Raji (cell line): ENCODE results near the gene ITGA7.

Experiments
- POLR2A ChIP-seq: IDR thresholded peaks from 2 replicates; pipeline ENCODE4 v1.6.1; 2011; ENCODE audit warnings: low read depth, low read length, control low read depth; ENCODE audit not compliant: insufficient read depth

ITGA7 gene

DNA sequence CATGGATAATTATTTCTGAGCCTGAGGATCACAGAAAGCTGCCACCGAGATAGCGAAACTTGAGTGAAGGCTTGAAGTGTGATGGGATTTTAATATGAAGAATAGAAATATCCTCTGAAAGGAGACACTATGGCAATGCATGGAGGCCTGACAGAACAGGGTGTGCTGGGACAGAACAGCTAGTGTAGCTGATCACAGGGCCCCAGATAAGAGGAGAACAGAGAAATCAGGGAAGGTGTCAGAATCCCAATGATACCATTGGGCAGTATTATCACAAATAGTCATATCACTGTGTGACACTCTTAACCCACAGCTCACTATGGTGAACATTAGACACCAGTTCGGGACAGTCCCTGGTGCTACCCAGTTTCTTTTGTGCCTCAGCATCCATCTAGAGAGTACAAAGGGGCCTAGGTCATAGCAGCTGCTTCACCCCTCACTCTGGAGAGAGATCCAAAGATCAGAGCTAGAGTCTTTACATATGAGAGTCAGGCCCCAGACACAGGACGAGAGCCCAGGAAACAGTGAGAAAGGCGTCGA is 71.5 kb downstream of the ITGA7 start:
- TF ChIP-seq POLR2A, result no peak
